GM12891 (cell line): Measurements from ENCODE around the gene ITSN1.

Experiments used
- POLR2A ChIP-seq: IDR thresholded peaks from 2 replicates; pipeline ENCODE4 v1.6.1; 2011; ENCODE audit warnings: low read depth, low read length, control low read depth
- POLR2AphosphoS5 ChIP-seq: IDR thresholded peaks from 2 replicates; pipeline ENCODE4 v1.6.1; 2011; ENCODE audit warnings: low read depth, low read length, control low read depth
- TAF1 ChIP-seq: IDR thresholded peaks from 2 replicates; pipeline ENCODE4 v1.6.1; 2011; ENCODE audit warnings: low read depth, low read length, control low read depth

- TF ChIP-seq POLR2A (no peak), POLR2AphosphoS5 (no peak), TAF1 (no peak)
These were observed 254.4 kb downstream of the ITSN1 start for GRCh38 chr21:33896691-33897090.
